ENCODE data around the gene CHRD. TPM values are rescaled to one million over a fixed set of nuclear protein-coding genes. Genes with fewer than 3 reads are reported as not detected.
"Not testable (repeated sequence)": the region's sequence is repeated elsewhere in the genome, so short reads cannot be mapped to it uniquely, and the experiment has no call there.

Gene CHRD
- total RNA-seq, 2 donors from 2014 or later: not detected

DNA sequence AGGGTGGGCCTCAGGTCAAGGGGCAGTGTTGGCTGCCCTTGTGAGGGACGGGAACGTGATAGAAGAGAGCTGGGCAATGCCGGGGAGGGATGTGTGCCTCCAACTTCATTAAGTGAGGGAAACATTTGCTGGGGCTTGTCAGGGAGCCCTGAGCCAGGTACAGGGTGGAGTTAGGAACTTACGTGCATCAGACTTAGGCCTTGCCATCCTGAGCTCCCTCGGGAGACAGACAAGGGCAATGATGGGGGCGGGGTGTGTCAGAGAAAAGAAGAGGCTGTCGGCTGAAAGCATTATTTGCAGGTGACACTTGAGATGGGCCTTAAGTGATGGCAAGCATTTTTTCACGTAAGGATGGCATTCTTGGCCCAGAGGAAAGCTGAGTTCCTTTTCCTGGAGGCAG lies 40.9 kb upstream of the CHRD start:
- no peak for ATAC-seq
- H3K36me3 Mint-ChIP-seq (ENCODE audit: low read depth): peaks cover 4% of the 10 kb centered on the region
- H3K27me3 Mint-ChIP-seq: peaks cover 7% of the 10 kb centered on the region
- H3K27ac Mint-ChIP-seq: no peak overlapping the region
- peaks cover 35% of the 10 kb centered on the region for H3K4me1 Mint-ChIP-seq
- H3K4me3 Mint-ChIP-seq: peak overlapping the region; percentile 57
- no peak for DNase-seq
- no peaks in the 10 kb centered on the region for H3K9me3 ChIP-seq (ENCODE audit: control insufficient read depth, low read length, poor library complexity, severe bottlenecking)

DNA sequence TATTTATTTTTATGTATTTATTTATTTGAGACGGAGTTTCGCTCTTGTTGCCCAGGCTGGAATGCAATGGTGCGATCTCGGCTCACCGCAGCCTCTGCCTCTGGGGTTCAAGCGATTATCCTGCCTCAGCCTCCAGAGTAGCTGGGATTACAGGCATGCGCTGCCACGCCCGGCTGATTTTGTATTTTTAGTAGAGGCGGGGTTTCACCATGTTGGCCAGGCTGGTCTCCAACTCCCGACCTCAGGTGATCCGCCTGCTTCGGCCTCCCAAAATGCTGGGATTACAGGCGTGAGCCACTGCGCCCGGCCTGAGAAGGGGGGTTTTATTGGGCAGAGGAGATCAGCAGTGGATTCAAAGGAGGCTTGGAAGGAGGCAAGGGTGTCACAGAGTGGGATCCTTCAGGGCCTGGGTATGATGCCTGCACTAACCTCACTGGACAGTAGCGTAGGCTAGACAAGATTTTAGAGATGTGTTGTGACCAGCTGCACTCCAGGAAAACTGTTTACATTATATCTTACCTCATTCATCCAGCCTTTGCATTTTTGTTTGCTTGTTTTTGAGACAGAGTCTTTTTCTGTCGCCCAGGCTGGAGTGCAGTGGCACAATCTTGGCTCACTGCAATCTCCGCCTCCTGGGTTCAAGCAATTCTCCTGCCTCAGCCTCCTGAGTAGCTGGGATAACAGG lies 40.3 kb upstream of the CHRD start:
- H3K36me3 Mint-ChIP-seq (ENCODE audit: low read depth); H3K9me3 ChIP-seq (ENCODE audit: control insufficient read depth, low read length, poor library complexity, severe bottlenecking); H3K4me3 Mint-ChIP-seq; ATAC-seq; H3K27ac Mint-ChIP-seq; DNase-seq; H3K27me3 Mint-ChIP-seq: not testable (repeated sequence)
- peaks cover 31% of the 10 kb centered on the region for H3K4me1 Mint-ChIP-seq

DNA sequence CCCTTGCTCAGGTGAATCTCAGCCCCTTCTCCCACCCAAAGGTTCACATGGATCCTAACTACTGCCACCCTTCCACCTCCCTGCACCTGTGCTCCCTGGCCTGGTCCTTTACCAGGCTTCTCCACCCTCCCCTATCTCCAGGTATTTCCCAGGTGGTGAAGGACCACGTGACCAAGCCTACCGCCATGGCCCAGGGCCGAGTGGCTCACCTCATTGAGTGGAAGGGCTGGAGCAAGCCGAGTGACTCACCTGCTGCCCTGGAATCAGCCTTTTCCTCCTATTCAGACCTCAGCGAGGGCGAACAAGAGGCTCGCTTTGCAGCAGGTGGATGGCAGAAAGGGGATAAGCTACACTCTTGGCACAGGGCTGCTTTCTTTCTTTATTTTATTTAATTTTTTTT lies 37.9 kb upstream of the CHRD start:
- Mint-ChIP-seq H3K4me3 (no peak overlapping the region), H3K27ac (no peak overlapping the region)
- no peak for DNase-seq

DNA sequence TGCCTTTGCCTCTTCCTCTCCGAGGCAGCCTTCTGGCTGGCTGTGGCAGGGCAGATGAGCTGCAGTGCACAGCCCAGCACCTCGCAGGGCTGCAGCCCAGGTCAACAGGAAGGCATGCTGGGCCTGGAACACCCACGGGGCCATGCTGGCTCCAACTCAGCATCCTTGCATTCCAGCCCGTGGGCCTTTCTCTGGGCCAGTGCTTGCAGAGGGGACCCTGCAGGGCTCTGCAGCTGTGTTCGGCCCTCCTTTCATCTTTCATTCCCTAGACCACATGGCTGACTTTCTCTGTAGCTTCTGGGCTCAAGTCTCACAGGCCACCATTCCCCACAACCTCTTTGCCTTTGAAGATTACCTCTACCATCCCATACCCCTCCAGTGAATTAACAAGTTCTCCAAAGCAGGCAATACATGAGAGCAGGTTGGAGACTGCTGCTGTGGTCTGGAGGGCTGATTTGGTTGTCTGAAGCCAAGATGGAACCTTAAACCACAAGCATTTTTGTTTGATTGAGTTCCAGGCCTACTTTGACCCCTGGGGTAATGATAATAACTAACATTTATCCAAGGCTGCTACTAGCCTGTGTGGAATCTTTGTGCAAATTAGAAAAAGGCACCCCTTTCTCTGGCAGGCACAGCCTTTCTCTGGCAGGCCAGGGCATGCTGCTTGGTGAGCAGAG lies 36.5 kb upstream of the CHRD start:
- no peak overlapping the region for H3K27ac Mint-ChIP-seq
- DNase-seq (no peak), ATAC-seq (no peak)
- H3K27me3 Mint-ChIP-seq: no peaks in the 10 kb centered on the region
- no peak overlapping the region for H3K4me3 Mint-ChIP-seq
- no peaks in the 10 kb centered on the region for H3K36me3 Mint-ChIP-seq (ENCODE audit: low read depth)
- peaks cover 18% of the 10 kb centered on the region for H3K4me1 Mint-ChIP-seq
- H3K9me3 ChIP-seq (ENCODE audit: control insufficient read depth, low read length, poor library complexity, severe bottlenecking): no peaks in the 10 kb centered on the region

More for the DNA sequence above, 37.9 kb upstream of the CHRD start:
- H3K9me3 ChIP-seq (ENCODE audit: control insufficient read depth, low read length, poor library complexity, severe bottlenecking): no peaks in the 10 kb centered on the region
- ATAC-seq: no peak
- Mint-ChIP-seq H3K36me3 (ENCODE audit: low read depth) (peaks cover 4% of the 10 kb centered on the region), H3K4me1 (peaks cover 27% of the 10 kb centered on the region), H3K27me3 (peaks cover 7% of the 10 kb centered on the region)

DNA sequence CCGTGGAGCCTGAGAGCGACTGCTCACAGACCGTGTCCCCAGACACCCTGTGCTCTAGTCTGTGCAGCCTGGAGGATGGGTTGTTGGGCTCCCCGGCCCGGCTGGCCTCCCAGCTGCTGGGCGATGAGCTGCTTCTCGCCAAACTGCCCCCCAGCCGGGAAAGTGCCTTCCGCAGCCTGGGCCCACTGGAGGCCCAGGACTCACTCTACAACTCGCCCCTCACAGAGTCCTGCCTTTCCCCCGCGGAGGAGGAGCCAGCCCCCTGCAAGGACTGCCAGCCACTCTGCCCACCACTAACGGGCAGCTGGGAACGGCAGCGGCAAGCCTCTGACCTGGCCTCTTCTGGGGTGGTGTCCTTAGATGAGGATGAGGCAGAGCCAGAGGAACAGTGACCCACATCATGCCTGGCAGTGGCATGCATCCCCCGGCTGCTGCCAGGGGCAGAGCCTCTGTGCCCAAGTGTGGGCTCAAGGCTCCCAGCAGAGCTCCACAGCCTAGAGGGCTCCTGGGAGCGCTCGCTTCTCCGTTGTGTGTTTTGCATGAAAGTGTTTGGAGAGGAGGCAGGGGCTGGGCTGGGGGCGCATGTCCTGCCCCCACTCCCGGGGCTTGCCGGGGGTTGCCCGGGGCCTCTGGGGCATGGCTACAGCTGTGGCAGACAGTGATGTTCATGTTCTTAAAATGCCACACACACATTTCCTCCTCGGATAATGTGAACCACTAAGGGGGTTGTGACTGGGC lies 35.1 kb upstream of the CHRD start:
- Mint-ChIP-seq H3K27ac (no peak overlapping the region), H3K27me3 (no peaks in the 10 kb centered on the region), H3K36me3 (ENCODE audit: low read depth) (no peaks in the 10 kb centered on the region), H3K4me1 (peaks cover 13% of the 10 kb centered on the region), H3K4me3 (no peak overlapping the region)
- ATAC-seq: no peak
- no peaks in the 10 kb centered on the region for H3K9me3 ChIP-seq (ENCODE audit: control insufficient read depth, low read length, poor library complexity, severe bottlenecking)
- no peak for DNase-seq

DNA sequence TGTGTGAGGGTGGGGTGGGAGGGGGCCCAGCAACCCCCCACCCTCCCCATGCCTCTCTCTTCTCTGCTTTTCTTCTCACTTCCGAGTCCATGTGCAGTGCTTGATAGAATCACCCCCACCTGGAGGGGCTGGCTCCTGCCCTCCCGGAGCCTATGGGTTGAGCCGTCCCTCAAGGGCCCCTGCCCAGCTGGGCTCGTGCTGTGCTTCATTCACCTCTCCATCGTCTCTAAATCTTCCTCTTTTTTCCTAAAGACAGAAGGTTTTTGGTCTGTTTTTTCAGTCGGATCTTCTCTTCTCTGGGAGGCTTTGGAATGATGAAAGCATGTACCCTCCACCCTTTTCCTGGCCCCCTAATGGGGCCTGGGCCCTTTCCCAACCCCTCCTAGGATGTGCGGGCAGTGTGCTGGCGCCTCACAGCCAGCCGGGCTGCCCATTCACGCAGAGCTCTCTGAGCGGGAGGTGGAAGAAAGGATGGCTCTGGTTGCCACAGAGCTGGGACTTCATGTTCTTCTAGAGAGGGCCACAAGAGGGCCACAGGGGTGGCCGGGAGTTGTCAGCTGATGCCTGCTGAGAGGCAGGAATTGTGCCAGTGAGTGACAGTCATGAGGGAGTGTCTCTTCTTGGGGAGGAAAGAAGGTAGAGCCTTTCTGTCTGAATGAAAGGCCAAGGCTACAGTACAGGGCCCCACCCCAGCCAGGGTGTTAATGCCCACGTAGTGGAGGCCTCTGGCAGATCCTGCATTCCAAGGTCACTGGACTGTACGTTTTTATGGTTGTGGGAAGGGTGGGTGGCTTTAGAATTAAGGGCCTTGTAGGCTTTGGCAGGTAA lies 34.3 kb upstream of the CHRD start:
- H3K4me1 Mint-ChIP-seq: peaks cover 11% of the 10 kb centered on the region
- H3K27me3 Mint-ChIP-seq: no peaks in the 10 kb centered on the region
- no peak overlapping the region for H3K27ac Mint-ChIP-seq
- peak; percentile 47 for ATAC-seq
- no peak overlapping the region for H3K4me3 Mint-ChIP-seq
- no peaks in the 10 kb centered on the region for H3K36me3 Mint-ChIP-seq (ENCODE audit: low read depth)
- no peaks in the 10 kb centered on the region for H3K9me3 ChIP-seq (ENCODE audit: control insufficient read depth, low read length, poor library complexity, severe bottlenecking)
- DNase-seq: no peak

DNA sequence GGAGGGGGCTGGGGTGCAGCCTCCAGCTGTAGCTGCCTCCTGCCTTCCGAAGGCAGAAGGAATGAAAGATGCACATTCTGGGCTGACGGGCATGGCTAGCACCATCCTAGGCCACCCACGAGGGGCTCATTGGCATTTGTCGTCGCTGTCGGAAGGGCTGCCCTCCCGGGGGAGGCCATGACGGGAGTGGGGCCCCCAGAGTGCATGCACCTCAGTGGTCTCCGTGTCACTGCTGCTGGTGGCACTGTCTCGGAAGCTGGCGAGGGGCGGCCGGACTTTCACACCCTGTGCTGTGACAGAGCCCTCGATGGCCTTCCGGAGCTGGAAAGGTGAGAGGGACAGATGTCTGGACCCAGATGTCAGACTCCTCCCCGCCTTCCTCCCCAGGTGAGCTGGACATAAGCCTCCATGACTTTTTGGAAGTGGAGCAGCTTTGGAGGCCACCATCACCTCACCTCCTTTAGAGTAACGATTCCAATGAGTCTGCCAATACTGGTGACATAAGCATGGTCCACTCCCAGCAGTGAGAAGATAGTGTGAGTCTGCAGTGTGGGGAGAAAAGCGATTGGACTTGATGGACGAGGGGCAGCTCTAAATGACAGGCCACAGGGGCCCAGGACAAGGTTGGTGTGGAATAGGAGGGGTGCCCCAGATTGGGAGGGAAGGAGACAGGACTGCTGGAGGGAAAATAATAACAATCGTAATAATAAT lies 33.2 kb upstream of the CHRD start:
- H3K9me3 ChIP-seq (ENCODE audit: control insufficient read depth, low read length, poor library complexity, severe bottlenecking): no peaks in the 10 kb centered on the region
- H3K4me1 Mint-ChIP-seq: peaks cover 3% of the 10 kb centered on the region
- ATAC-seq (no peak), DNase-seq (no peak)
- H3K27me3 Mint-ChIP-seq: no peaks in the 10 kb centered on the region
- H3K27ac Mint-ChIP-seq: peak overlapping the region; percentile 21
- no peak overlapping the region for H3K4me3 Mint-ChIP-seq
- H3K36me3 Mint-ChIP-seq (ENCODE audit: low read depth): no peaks in the 10 kb centered on the region

DNA sequence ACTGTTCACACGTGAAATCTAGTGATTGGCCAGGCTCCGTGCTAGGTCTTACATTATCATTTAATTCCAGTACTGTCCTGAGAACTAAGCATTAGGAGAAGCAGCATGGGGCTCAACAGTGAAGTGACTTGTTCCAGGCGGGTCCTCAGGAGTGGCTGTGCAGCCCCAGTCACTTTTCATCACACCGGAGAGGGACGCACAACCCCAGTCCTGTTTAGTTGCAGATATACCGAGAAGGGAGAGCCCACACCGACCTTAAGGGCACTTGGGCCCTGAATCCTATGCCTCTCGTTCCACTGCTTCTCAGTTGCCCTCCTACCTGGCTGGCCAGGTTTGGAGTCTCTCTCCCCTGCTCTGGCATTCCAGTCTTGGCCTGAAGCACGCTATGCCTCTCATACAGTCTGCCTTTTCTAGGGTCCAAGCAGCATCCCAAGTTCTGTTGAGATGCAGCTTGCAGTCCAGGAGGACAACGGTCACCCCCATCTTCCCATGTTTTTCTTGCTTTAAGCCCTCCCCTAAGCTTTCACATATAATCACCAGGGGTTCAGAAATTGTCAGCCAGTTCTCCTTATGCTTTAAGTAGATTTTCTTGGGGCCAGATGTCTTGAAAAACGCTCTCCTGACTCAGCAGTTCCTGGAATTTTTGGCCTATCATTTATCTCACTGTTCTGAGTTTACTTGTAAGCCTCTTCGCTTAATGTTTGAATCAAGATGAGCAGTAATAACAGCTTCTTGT lies 32.4 kb upstream of the CHRD start:
- H3K36me3 Mint-ChIP-seq (ENCODE audit: low read depth): no peaks in the 10 kb centered on the region
- H3K27ac Mint-ChIP-seq: peak overlapping the region; percentile 21
- ATAC-seq: no peak
- H3K27me3 Mint-ChIP-seq: no peaks in the 10 kb centered on the region
- H3K4me1 Mint-ChIP-seq: peaks cover 3% of the 10 kb centered on the region
- DNase-seq: no peak
- H3K9me3 ChIP-seq (ENCODE audit: control insufficient read depth, low read length, poor library complexity, severe bottlenecking): no peaks in the 10 kb centered on the region
- H3K4me3 Mint-ChIP-seq: no peak overlapping the region

DNA sequence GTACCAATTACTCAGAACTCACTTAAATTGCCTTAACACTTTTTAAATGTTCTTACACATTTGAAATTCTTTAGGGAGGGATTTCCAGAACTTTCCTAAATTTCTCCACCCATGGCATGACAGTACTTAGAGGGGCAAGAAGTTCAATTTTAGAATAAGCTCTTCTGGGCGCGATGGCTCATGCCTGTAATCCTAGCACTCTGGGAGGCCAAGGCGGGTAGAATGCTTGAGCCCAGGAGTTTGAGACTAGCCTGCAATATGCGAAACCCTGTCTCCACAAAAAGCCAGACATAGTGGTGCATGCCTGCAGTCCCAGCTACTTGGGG lies 31.8 kb upstream of the CHRD start:
- H3K27ac Mint-ChIP-seq: no peak overlapping the region
- H3K4me3 Mint-ChIP-seq: no peak overlapping the region
- H3K36me3 Mint-ChIP-seq (ENCODE audit: low read depth): no peaks in the 10 kb centered on the region
- ATAC-seq (no peak), DNase-seq (no peak)
- peaks cover 3% of the 10 kb centered on the region for H3K4me1 Mint-ChIP-seq
- H3K27me3 Mint-ChIP-seq: no peaks in the 10 kb centered on the region
- H3K9me3 ChIP-seq (ENCODE audit: control insufficient read depth, low read length, poor library complexity, severe bottlenecking): no peaks in the 10 kb centered on the region

DNA sequence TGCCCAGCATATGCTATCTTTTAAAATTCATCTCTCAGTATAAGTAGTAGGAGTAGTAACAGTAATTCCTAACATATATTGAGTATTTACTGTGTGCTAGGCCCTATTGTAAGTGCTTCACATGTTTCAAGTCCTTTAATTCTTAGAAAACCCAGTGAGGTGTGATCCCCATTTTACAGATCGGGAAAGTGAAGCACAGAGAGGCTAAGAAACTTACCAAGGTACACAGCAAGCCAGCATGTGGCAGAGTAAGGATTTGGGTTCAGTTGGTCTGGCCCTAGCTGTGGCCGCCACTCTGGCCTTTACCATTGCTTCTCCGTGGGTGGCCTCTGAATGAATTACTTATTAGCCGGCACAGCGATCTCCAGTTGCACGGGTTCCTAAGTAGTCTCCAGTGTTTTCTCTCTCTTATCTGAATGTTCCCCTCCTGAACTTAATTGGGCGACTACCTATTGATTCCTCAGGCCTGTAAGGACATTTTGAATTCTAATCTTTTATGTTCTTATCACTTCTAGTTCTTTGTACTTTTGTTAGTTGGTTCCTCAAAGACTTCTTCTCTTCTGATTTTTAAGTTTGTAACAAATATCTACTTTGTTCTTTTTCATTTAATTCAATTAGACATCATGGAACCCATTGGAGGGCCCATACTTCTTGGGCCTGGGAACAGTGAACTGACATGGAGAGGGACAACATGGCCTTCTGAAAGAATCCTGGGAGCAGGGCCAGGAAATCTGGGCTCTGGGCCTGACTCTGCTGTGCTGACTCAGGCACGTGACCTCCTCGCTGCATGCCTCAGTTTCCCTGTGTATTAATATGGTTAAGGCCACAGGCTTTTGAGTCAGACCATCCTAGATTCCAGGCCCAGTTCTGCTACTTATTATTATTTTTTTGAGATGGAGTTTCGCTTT lies 30.0 kb upstream of the CHRD start:
- no peak overlapping the region for H3K27ac Mint-ChIP-seq
- no peaks in the 10 kb centered on the region for H3K9me3 ChIP-seq (ENCODE audit: control insufficient read depth, low read length, poor library complexity, severe bottlenecking)

DNA sequence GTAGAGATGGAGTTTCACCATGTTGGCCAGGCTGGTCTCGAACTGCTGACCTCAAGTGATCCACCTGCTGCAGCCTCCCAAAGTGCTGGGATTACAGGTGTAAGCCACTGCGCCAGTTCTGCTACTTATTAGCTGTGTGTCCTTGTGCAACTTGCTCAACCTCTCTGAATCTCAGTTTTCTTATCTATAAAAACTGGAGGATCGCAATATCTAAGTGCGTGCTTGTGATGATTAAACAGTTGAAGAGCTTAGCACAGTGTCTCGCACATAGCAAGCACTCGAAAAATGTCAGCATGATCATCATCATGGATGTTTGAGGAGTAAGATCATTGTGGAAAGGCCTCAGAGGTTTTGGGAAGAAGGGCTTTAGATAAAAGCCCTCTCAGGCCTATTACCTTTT lies 29.2 kb upstream of the CHRD start:
- no peak overlapping the region for H3K4me3 Mint-ChIP-seq
- peaks cover 1% of the 10 kb centered on the region for H3K4me1 Mint-ChIP-seq
- H3K36me3 Mint-ChIP-seq (ENCODE audit: low read depth): no peaks in the 10 kb centered on the region
- no peak overlapping the region for H3K27ac Mint-ChIP-seq
- no peak for ATAC-seq
- H3K27me3 Mint-ChIP-seq: no peaks in the 10 kb centered on the region
- DNase-seq: no peak
- H3K9me3 ChIP-seq (ENCODE audit: control insufficient read depth, low read length, poor library complexity, severe bottlenecking): no peaks in the 10 kb centered on the region

More for the DNA sequence above, 30.0 kb upstream of the CHRD start:
- H3K4me3 Mint-ChIP-seq: no peak overlapping the region
- ATAC-seq (no peak), DNase-seq (no peak)
- no peaks in the 10 kb centered on the region for H3K27me3 Mint-ChIP-seq
- peaks cover 3% of the 10 kb centered on the region for H3K4me1 Mint-ChIP-seq
- no peaks in the 10 kb centered on the region for H3K36me3 Mint-ChIP-seq (ENCODE audit: low read depth)
